ENCODE measurements around the gene CCDC92.

CCDC92 gene

DNA sequence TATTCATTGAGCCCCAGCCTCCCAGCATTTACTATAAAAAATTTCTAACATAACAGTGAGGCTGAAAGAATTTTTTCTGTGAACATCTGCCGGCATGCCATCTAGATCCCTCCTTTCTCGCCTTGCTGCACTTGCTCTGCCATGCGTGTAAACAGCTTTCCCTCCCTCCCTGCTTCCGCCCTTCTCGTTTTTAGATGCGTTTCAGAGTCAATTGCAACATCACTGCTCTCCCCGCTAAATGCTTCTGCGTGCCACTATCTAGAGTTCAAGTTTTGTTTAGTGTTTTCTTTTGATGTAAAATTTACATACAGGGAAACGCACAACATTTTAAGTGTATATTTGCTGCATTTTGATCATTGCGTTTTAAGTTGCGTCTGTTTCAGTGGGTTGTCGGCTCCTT lies 83.6 kb downstream of the CCDC92 start:
- no peak for DNase-seq (ENCODE audit: low read depth)

DNA sequence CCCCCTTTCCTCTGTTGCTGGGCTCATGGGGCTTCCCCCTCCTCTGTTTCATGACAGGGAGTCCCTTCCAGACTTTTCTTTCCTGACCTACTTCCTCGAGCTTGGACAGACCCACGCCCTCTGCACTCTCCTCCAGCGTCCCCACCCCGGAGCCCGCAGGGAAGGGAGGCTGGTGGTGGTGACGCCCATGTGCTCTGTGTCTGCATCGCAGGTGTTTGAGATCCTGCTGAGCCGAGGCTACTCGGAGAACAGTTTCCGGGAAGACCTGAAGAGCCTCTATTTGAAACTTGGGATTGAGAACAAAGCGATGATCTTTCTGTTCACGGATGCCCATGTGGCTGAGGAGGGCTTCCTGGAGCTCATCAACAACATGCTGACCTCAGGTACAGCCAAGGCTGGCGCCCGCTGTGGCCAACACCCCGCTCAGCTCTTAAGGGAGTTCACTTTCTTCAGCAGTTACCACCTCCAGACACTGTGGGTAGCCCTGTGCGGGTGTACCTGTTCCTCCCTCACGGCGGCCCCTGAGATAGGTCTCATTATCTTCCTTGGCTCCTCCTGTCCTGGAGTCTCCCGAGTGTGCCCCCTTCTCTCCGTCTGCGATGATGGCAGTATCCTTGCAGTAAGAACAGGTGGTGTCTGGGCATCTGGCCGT lies 85.6 kb downstream of the CCDC92 start:
- DNase-seq (ENCODE audit: low read depth), result no peak

DNA sequence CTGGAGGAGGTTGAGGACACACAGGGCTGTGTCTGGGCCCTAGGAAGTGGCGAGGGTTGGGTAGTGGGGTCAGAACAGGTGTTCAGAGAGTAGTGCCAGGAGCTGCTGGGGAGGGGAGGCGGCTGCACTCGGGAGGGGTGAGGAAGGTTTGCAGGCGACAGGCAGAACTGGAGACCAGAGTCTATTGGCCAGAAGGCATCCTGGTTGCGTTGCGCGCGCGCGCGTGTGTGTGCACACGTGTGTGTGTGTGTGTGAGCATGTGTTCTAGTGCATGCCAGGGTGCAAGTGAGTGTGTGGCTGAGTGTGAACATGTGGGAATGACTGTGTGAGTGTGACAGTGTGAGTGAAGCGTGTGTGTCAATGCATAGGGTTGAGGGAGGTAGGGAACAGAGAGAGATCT lies 86.4 kb downstream of the CCDC92 start:
- DNase-seq (ENCODE audit: low read depth), result no peak

All from HS-27A (cell line).